ENCODE results near the gene CTCF. TPM values are rescaled to one million over a fixed set of nuclear protein-coding genes. Genes with fewer than 3 reads are reported as not detected.
"Not testable (repeated sequence)": the region's sequence is repeated elsewhere in the genome, so short reads cannot be mapped to it uniquely, and the experiment has no call there.

The CTCF gene
- 10 to 100 TPM; 41.0 to 49.9 (median 44.2) TPM for total RNA-seq

- TF ChIP-seq POLR2A (IDR thresholded peaks at IDR 0.05), result no peak
- no peak for TF ChIP-seq CTCF (IDR thresholded peaks at IDR 0.05)
- 0% methylated on average over 6 to 7 of the region's 62 CpGs for WGBS, 2 donors
- intact Hi-C loops (cut with DNase I; ENCODE audit: low total_unique reads), result loop anchor here (1.0 kb wide), 1 partner anchor 24 kb away; no protein-coding TSS in a partner anchor
- H3K4me3 ChIP-seq (ENCODE audit: low read depth, poor library complexity, severe bottlenecking), result peak within 1 kb of the TSS; percentile 64
- DNase-seq (ENCODE audit: low spot score in 2 of 2), result peak; percentile 67 to 96
Observed at GRCh38 chr16:67562526-67562917, at the start of gene CTCF. Gene CTCF, plus strand, starts transcription at chr16:67562526. Its CDS starts 48,307 bp downstream, at chr16:67610833.

- 94 to 100% methylated on average over 1 of the region's 1 CpG for WGBS, 2 donors
- intact Hi-C loops (cut with DNase I; ENCODE audit: low total_unique reads); DNase-seq (ENCODE audit: low spot score in 2 of 2); H3K4me3 ChIP-seq (ENCODE audit: low read depth, poor library complexity, severe bottlenecking): not testable (repeated sequence)
Observed at GRCh38 chr16:67513892-67514291, 48.4 kb upstream of the CTCF start.

GRCh38 chr16:67514382-67514828, 47.9 kb upstream of the CTCF start:
- TF ChIP-seq POLR2A (IDR thresholded peaks at IDR 0.05), result no peak
- no peak for TF ChIP-seq CTCF (IDR thresholded peaks at IDR 0.05)
- 8 to 15% methylated on average over 8 of the region's 8 CpGs for WGBS, 2 donors
- intact Hi-C loops (cut with DNase I; ENCODE audit: low total_unique reads), result no loop called here
- no peak overlapping the region for H3K4me3 ChIP-seq (ENCODE audit: low read depth, poor library complexity, severe bottlenecking)
- peak; percentile 89 to 96 for DNase-seq (ENCODE audit: low spot score in 2 of 2)

GRCh38 chr16:67516296-67517154, 45.8 kb upstream of the CTCF start:
- no peak for TF ChIP-seq POLR2A (IDR thresholded peaks at IDR 0.05)
- TF ChIP-seq CTCF (IDR thresholded peaks at IDR 0.05), result no peak
- DNase-seq (ENCODE audit: low spot score in 2 of 2), result no peak
- intact Hi-C loops (cut with DNase I; ENCODE audit: low total_unique reads), result no loop called here
- whole genome bisulfite sequencing, 2 donors, result 67 to 73% methylated on average over 12 of the region's 12 CpGs
- H3K4me3 ChIP-seq (ENCODE audit: low read depth, poor library complexity, severe bottlenecking), result no peak overlapping the region

GRCh38 chr16:67517155-67517445, 45.2 kb upstream of the CTCF start:
- WGBS, 2 donors, result 71 to 79% methylated on average over 3 of the region's 3 CpGs
- H3K4me3 ChIP-seq (ENCODE audit: low read depth, poor library complexity, severe bottlenecking), result no peak overlapping the region
- no peak for TF ChIP-seq POLR2A (IDR thresholded peaks at IDR 0.05)
- TF ChIP-seq CTCF (IDR thresholded peaks at IDR 0.05), result no peak
- intact Hi-C loops (cut with DNase I; ENCODE audit: low total_unique reads), result no loop called here
- no peak for DNase-seq (ENCODE audit: low spot score in 2 of 2)

- intact Hi-C loops (cut with DNase I; ENCODE audit: low total_unique reads), result no loop called here
- 83 to 84% methylated on average over 11 of the region's 11 CpGs for WGBS, 2 donors
- DNase-seq (ENCODE audit: low spot score in 2 of 2), result no peak
- H3K4me3 ChIP-seq (ENCODE audit: low read depth, poor library complexity, severe bottlenecking), result no peak overlapping the region
- TF ChIP-seq CTCF (IDR thresholded peaks at IDR 0.05) (no peak), POLR2A (IDR thresholded peaks at IDR 0.05) (no peak)
Observed at GRCh38 chr16:67517661-67518423, 44.5 kb upstream of the CTCF start.

All from lower leg skin (tissue), 4 donors.